ENCODE data around the gene TRRAP.
"Not testable (repeated sequence)": the region's sequence is repeated elsewhere in the genome, so short reads cannot be mapped to it uniquely, and the experiment has no call there.

Gene TRRAP

DNA sequence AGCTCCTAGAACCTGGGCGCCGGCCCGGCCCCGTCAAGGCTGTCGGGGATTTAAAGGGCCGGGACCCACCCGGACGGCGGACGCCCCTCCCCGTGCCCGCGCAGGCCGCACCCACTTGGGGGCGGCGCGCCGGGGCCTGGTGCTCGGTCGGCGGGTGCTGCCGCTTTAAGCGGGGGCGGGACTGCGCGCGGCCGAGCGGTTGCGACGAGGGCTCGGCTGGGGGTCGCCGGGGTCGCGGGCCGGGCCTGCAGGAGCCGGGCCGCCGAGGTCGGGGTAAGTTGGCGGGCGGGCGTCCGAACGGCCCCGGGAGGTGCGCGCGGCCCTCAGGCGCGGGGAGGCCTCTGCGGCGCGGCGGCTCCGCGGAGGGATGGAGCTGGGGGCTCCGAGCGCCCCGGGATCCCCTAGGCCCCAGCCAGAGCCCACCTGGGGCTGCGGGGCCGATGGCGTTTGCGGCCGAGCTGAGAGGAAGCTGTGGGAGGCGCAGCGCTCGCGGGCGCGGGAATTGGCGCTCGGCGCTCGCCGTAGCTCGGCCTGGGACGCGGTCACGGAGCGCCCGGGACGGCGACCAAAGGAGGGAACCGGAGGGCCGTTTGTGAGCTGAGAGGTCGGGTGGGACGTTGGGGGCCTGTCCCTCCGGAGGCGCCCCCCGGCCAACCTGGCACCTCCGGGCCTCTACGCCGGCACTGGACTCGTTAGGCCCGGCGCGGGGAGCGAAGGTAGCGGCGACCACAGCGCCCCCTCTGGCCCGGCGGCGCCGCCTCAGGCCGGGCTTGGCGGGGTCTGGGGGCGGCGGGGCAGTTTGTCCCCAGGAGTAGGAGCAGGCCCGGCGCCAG is at the start of gene TRRAP:
TRRAP (plus strand) TSS at position 168 of the 833 bp plus-strand sequence. CDS start 2,619 bp downstream, outside the sequence.
- peak; percentile 50 for DNase-seq

DNA sequence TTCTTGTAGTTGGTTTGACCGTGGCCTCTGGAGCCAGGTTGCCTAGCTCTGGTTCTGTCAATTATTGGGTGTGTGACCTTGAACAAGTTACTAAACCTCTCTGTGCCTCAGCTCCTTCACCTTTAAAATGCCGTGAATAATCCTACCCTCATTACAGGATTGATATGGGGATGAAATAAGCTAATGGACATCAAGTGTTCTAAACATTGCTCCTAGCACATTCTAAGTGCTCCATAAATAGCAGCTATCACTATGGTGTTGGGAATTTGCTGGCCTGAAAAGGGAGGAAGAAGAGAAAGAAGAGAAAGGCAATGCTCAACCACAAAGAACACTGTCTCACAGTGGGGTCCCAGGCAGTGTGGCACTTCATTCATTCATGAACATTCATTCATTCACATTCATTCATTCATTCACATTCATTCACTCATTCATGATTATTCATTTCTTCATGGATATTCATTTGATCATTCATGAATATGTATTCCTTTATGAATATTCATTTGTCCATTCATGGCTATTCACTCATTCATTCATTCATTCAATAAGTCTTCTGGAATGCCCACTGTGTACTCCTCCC is 47.3 kb upstream of the TRRAP start:
- no peak for DNase-seq

DNA sequence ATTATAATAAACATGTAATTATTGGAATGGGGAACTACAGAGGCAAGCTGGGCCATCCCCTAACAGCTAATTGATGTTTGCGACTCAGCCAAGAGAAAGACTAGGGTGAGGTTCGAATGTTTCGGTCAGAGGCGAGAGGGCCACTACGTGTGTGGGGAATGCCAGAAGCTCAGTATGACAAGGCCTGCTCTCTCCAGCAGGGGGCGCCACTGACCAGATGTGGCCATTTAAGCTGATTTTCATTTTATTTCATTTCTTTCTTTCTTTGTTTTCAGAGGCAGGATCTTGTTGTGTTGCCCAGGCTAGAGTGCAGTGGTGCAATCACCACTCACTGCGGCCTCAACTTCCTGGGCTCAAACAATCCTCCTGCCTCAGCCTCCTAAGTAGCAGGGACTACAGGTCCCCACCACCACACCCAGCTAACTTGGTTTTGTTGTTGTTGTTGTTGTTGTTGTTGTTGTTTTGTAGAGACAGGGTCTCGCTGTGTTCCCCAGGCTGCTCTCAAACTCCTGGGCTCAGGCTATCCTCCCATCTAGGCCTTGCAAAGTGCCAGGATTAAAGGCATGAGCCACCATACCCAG is 46.6 kb upstream of the TRRAP start:
- no peak for DNase-seq

DNA sequence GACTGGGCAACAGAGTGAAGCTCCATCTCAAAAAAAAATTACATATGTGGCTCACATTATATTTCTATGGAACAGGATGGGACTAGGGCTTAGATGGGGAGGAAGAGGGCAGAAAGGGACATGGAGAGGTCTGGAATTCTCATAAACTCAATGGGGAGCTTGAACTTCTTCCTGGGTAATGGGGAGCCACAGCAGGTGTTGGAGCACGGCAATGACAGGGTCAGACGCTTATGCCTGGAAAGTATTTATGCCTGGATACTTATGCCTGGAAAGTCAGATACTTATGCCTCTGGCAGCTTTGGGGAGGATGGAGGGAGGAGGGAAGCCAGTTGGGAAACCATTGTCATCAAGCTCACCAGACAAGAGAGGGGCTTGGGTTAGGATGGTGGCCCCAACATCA is 45.3 kb upstream of the TRRAP start:
- no peak for DNase-seq

DNA sequence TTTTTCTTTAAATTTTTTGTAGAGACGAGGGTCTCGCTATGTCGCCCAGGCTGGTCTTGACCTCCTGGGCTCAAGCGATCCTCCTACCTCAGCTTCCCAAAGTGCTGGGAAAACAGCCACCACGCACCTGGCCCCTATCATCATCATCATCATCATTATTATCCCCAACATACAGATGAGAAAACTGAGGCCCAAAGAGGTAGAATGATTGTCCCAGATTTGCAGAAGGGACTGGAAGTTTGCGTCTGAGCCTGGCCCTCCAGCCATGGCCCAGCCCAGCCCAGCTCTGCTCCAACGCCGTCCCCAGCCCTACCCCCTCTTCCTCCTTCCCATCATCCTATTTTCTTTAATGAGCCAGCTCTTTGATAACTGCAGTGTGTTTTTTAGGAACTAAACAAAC is 43.4 kb upstream of the TRRAP start:
- DNase-seq, result no peak

DNA sequence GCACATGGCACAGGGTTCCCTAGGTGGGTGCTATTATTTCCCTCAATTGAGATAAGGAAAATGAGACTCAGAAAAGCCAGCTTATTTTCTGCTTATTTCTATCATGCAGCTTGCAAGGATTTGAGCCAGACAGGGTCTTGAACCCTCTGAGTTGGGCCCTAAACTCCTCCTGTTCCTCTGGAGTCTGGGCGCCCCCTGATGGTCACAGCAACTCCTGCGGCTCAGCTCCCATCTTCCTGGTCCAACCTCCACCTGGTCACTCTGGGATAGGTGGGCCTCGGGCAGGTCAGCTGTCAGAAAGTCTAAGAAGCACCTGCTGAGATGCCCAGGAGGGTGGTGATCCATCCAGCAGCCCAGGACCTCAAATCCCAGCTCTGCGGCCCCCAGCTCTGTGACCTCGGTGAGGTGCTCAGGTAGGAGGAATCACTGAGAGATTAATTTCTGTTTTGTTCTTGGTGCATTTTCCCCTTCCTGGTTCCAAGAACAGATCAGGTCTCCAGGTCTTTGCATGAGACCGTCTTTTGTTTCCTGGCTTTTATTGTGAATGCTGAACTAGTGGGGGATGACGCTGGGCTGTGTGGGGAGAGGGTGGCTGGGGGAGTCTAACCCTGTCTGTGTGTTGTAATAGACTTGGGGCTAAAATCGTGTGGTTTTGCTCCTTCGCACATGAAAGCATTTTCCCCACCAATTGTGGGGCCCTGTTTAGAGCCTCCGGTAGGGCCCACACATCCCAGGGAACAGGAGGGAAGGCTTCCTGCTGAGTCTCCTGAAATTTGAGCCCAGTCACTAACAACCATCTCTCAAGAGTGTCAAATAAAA is 41.3 kb upstream of the TRRAP start:
- no peak for DNase-seq

DNA sequence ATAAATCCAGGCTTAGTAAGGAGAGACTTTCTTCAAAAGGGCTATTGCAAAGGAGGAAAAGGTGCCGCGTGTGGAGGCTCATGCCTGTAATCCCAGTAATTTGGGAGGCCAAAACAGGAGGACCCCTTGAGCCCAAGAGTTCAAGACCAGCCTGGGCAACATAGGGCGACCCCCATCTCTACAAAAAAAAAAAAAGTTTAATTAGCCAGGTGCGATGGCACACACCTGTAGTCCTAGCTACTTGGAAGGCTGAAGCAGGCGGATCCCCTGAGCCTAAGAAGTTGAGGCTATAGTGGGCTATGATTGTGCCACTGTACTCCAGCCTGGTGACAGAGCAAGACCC is 40.7 kb upstream of the TRRAP start:
- no peak for DNase-seq

DNA sequence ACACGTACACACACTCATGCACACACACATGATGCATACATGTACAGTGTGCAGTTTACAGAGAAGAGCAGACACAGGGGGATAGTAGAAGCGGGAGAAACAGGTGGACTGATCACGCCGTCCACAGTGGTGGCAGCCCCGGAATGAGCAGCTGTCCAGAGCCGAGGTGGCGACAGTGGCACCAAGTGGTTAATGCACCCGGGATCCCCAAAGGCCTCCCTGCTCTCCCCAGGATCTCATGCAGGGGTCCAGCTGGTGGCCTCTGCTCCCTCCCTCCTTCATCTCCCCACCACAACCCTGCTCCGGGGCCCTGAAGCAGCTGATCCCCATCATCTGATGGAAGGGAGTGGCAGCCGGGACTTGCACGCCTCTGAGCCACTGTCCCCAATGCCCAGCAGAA is 38.2 kb upstream of the TRRAP start:
- no peak for DNase-seq

DNA sequence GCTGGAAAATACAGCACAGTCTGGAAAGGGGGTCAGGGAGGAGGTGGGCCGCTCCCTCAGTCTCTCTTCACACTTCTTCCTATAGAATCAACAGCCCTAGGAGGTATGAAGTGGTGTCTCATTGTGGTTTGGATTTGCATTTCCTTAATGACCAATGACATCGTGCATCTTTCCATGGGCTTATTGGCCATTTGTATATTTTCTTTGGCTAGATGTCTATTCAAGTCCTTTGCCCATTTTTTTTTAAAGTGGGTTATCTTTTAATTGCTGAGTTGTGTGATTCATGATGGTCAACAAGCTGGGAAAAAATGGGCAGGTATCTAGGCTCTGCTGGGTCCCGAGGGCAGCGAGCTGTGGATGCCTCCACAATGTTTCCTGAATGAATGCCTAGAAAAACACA is 37.6 kb upstream of the TRRAP start:
- DNase-seq, result no peak

DNA sequence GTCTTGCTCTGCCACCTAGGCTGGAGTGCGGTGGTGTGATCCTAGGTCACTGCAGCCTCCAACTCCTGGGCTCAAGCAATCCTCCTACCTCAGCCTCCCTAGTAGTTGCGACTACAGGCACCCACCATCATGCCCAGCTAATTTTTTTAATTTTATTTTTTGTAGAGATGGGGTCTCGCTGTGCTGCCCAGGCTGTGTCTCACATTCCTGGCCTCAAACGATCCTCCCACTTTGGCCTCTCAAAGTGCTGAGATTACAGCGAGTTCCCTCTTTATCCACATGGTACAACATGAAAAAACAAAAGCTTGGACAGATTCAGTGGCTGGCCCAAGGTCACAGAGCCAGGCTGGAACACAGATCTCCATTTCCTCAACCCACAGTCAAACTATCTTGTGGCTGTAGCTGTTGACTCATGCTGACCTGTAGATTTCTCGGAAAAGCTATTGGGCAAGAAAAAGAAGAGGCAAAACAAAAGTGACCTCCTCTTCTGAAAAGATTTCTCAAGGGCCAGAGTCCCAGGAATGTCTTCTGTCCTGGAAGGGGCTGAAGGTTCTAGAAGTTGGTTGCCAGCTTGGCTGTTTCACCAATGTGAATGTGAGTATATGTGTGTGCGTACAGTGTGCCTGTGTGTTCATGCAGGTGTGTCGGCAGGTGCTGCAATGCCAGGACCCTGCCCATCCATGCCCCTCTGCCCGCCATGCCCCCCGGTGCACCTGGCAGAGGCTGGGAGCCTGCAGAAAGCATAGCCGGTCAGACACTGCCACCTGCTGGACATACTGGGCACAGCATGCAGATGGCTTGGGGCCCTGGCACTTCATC is 36.9 kb upstream of the TRRAP start:
- DNase-seq, result peak; percentile 56

DNA sequence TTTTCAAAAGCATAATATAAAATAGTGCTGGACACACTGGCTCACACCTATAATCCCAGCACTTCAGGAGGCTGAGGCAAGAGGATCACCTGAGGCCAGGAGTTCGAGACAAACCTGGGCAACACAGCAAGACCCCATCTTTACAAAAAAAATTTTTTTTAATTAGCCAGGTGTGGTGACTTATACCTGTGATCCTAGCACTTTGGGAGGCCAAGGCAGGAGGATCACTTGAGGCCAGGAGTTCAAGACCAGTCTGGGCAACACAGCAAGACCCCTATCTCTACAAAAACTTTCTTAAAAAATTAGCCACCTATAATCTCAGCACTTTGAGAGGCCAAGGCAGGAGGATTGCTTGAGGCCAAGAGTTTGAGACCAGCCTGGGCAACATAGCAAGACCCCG is 35.8 kb upstream of the TRRAP start:
- DNase-seq, result not testable (repeated sequence)

DNA sequence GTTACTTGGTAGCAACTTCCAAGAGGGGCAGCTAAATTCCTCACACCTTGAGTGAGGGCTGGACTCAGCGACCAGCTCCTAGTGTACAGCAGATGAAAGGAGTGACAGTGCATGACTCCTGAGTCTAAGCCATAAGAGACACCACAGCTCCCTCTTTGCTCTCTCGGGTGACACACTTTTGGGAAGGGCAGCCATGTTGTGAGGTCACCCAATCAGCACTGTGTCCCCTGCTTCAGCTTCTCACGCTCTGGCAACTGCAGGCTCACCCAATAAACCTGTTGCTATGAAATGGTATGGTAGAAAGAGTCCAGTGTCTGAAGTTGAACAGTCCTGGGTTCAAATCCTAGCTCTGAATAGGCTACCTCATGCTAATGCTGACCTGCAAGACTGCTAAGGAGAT is 29.4 kb upstream of the TRRAP start:
- no peak for DNase-seq

DNA sequence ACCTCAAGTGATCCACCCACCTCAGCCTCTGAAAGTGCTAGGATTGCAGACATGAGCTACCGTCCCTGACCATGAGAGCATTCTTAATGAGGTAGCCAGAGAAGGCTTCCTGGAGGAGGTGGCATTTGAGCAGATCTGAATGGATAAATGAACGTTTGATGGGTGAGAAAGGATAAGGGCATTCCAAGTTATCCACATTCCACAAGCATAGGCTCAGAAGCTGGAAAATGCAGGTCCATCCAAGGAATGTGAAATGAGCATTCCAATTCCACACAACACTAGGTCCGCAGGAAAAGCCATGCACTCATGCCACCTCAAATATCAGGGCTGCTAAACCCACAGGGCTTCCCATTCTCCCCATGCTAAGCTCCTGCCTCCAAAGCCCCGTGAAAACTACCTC is 25.5 kb upstream of the TRRAP start:
- DNase-seq, result no peak

DNA sequence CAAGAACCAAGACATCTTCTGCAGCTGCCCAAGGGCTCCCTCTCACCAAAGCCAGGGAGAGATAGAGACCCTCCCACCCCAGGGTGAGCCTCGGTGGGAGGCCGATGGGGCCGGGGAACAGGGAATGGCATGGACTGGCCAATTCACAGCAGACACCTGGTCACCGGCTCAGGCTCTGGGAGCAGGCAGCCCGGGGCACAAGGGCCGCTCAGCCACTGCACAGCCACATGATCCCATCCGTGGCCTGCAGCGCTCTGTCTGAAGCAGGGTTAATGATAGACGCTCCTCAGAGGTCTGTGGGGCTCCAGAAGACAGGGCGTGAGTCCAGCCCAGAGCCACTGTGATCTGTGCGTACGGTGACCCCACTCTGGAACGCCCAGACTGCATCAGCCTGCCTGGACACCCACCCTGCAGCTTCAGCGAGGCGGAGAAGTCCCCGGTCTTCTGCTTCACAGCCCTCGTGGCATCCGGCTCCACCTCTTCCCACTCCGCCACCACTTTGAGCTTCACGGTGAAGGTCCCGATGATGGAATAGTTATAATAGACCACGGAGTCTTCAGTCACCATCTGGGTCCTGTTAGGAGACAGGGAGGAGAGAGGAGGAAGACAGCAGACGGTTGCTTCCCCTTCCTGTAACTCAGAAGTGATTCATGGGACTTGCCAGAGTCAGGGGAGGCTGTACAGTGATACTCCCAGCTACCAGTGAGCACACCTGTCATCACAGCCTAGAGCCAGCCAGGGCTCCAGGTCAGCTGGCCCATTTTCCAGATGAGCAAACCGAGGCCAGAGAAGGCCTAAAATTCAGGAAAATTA is 22.5 kb upstream of the TRRAP start:
- no peak for DNase-seq

DNA sequence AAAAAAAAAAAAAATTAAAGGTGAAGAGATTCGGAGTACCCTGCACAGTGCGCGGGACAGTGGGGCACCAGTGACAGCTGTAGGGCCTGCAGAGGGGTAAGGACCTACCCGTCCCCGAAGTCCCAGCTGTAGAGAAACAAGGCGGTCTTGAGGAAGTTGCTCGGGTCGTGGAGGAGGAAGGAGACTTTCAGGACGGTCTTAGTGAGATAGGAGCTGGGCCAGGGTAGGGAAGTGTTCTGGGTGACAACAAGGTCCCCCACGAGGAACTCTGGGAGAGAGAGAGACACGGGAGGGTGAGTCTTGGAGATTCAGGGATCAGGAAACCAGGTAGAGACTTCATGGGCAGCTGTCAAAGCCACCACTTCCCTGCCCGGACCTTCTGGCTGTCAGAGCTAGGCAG is 18.3 kb upstream of the TRRAP start:
- DNase-seq, result no peak

DNA sequence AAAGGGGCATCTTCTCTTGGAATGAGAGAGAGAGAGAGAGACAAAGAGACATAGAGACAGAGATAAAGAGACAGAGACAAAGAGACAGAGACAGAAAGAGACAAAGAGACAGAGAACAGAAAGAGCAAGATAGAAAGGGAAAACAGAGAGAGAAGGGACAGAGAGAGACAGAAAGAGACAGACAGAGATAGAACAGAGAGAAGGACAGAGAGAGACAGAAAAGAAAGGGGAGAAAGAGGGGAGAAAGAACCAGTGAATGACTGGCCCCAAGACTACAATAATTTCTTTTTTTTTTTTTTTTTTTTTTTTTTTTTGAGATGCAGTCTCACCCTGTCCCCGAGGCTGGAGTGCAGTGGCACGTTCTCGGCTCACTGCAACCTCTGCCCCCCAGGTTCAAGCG is 16.1 kb upstream of the TRRAP start:
- no peak for DNase-seq

DNA sequence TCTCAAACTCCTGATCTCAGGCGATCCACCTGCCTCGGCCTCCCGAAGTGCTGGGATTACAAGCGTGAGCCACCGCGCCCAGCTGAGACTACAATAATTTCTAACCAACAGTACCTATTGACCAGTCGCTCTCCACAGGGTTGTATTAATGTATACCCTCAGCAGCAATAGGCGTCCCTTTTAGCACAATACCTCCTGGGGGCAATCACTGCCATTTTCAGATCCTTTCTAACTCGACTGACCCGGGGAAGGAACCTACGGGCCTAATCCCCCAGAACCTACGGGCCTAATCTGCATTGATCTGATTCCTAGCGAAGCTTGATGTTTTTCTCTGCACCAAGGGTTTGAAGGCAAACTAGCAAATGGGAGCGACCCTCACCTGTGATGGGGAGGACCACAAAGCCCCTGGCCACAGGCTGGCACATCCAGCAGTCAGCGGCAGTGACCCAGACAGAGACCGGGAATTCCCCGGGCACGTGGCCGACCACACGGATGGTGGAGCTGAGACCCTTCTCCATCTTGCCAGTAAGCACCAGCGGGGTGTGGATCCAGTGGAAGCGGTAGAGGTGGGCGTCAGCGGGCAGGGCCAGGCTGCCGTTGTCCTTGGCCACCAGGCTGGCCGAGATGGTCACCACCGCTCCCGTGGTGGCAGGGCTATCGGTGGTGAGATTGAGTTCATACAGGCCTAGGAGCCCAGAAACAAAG is 15.5 kb upstream of the TRRAP start:
- DNase-seq, result no peak

DNA sequence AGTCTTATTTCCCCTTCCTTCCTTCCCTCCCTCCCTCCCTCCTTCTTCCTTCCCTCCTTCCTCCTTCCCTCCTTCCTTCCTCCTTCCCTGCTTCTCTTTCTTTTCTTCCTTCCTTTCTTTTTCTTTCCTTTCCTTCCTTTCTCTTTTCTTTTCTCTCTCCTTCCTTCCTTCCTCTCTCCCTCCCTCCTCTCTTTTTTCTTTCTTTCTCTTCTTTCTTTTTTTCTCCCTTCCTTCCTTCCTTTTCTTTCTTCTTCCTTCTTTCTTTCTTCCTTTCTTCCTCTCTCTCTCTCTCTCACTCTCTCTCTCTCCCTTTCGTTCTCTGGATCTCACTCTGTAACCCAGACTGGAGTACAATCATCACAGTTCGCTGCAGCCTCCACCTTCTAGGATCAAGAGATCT is 14.7 kb upstream of the TRRAP start:
- DNase-seq, result no peak

DNA sequence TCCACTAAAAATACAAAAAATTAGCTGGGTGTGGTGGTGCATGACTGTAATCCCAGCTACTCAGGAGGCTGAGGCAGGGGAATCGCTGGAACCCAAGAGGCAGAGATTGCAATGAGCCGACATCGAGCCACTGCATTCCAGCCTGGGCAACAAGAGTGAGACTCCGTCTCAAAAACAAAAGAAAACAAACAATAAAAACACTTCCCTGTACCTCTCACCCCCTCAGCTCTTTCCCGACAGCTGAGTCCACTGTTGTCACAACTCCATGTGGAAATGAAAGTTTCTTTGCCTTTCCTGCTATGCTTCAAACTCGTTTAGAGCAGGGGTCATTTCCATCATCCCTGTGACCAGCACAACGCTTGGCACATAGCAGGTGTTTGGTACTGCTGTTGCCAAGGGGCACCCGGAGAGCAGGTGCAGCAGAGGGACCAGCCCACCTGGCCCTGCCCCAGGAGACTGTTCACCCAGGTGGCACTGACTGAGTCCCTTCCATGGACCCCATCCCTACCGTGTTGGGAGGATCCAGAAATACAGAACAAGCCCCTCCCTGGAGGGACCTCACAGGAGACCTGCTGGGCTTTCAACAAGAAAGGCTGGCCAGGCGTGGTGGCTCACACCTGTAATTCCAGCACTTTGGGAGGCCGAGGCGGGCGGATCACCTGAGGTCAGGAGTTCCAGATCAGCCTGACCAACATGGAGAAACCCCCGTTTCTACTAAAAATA is 13.4 kb upstream of the TRRAP start:
- DNase-seq, result no peak

DNA sequence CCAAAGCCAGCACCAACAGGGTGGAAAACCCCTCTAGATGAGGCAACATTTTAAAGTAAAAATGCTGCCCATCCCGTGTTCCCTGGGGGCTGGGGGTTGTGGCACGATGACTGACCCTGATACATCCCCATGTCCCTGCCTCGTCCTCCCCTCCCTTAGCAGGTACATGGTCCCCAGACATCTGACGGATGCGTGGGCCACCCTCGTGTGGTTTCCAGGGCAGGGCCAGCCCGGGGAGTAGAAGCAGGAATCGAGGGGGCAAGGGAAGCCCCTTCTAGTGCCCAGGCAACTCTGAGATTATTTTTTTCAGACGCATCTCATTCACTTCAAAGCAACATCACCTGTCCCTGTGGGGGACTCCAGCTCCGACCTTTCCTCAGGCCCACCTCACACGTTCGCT is 12.0 kb upstream of the TRRAP start:
- DNase-seq, result no peak

DNA sequence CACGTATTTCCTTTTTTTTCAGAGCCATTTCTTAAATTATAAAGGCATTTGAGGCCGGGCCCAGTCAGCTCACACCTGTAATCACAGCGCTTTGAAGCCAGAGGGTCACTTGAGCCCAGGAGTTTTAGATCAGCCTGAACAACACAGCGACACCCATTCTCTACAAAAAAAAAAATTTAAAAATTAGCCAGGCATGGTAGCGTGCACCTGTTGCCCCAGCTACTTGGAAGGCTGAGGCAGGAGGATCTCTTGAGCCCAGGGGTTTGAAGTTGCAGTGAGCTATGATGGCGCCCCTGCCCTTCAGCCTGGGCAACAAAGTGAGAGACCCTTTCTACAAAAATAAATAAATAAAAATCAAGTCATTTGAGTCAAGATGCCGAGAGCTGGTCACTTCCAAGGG is 11.6 kb upstream of the TRRAP start:
- no peak for DNase-seq

All from 8988T (cell line).